ENCODE measurements around the gene CSTF3. TPM values are rescaled to one million over a fixed set of nuclear protein-coding genes. Genes with fewer than 3 reads are reported as not detected.
A peak's percentile ranks its signal among the peaks of the same experiment; 100 is the strongest.
"Not testable (repeated sequence)": the region's sequence is repeated elsewhere in the genome, so short reads cannot be mapped to it uniquely, and the experiment has no call there.

CSTF3 gene
- total RNA-seq, 2 donors from 2014 or later, result 8.9 to 20.5 TPM

GRCh38 chr11:33052231-33052630 lies 109.0 kb downstream of the CSTF3 start:
- no peaks in the 10 kb centered on the region for H3K27me3 ChIP-seq
- H3K4me1 ChIP-seq, result peaks cover 5% of the 10 kb centered on the region
- no peak overlapping the region for H3K4me3 ChIP-seq
- H3K36me3 ChIP-seq (replicated peaks in 1 of 2; ENCODE audit: insufficient read depth in 1 of 2, low read depth in 2 of 2), result no peaks in the 10 kb centered on the region
- DNase-seq (no peak), ATAC-seq (no peak)
- no peak for TF ChIP-seq POLR2A (IDR thresholded peaks at IDR 0.05)
- TF ChIP-seq CTCF (IDR thresholded peaks at IDR 0.05), result no peak
- 70 to 77% methylated on average over 2 of the region's 2 CpGs for WGBS, 2 donors
- peak overlapping the region in 1 of 4 donors; percentile 64 for H3K27ac ChIP-seq
- intact Hi-C loops (cut with DNase I), result no loop called here
- no peaks in the 10 kb centered on the region for H3K9me3 ChIP-seq

DNA sequence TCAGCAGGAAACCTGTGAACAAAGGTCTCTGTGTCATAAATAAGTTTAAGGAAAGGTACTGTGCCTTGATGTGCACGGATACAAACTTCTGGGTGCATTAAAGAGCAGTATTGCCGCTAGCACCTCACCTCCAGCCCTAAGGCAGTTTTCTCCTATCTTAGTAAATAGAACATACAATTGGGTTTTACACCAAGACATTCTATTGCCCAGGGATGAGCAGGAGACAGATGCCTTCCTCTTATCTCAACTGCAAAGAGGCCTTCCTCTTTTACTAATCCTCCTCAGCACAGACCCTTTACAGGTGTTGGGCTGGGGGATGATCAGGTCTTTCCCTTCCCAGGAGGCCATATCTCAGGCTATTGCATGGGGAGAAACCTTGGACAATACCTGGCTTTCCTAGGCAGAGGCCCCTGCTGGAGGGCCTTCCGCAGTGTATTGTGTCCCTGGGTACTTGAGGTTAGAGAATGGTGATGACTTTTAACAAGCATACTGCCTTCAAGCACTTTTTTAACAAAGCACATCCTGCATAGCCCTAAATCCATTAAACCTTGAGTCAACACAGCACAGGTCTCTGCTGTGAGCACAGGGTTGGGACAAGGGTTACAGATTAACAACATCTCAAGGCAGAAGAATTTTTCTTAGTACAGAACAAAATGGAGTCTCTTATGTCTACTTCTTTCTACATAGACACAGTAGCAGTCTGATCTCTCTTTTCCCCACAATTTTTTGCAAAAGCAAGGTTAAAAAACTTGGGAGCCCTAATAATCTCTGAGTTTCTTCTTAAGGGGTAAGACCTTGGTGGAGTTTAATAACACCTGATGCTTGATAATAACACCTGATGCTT lies 111.5 kb downstream of the CSTF3 start:
- intact Hi-C loops (cut with DNase I); DNase-seq; H3K4me3 ChIP-seq; ATAC-seq; H3K27me3 ChIP-seq; H3K36me3 ChIP-seq (replicated peaks in 1 of 2; ENCODE audit: insufficient read depth in 1 of 2, low read depth in 2 of 2); H3K9me3 ChIP-seq: not testable (repeated sequence)
- Histone ChIP-seq H3K4me1 (peaks cover 12% of the 10 kb centered on the region), H3K27ac (peak overlapping the region in 1 of 4 donors; percentile 15)
- 92% methylated on average over 3 of the region's 3 CpGs for WGBS, 2 donors

DNA sequence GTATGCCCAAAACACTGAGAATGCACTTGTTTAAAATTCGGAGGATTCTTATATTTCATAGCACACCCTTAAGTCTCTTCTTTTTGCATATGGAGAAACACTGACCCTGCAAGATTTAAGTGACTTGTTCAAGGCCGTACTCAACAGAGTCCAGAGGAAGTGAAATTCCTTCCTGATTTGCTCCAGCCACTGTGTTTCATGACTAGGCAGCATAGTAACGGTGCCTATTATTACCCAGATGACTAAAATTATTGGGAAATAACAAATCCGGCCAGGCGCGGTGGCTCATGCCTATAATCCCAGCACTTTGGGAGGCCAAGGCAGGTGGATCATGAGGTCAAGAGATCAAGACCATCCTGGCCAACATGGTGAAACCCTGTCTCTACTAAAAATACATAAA lies 112.6 kb downstream of the CSTF3 start:
- intact Hi-C loops (cut with DNase I); H3K9me3 ChIP-seq; ATAC-seq; H3K27me3 ChIP-seq; H3K36me3 ChIP-seq (replicated peaks in 1 of 2; ENCODE audit: insufficient read depth in 1 of 2, low read depth in 2 of 2); H3K4me3 ChIP-seq; H3K27ac ChIP-seq: not testable (repeated sequence)
- peak in 1 of 4 donors; percentile 45 for DNase-seq
- 63 to 70% methylated on average over 6 of the region's 6 CpGs for WGBS, 2 donors
- H3K4me1 ChIP-seq, result peaks cover 12% of the 10 kb centered on the region

GRCh38 chr11:33045551-33046255 lies 115.6 kb downstream of the CSTF3 start:
- no peak overlapping the region for H3K4me3 ChIP-seq
- intact Hi-C loops (cut with DNase I), result no loop called here
- H3K4me1 ChIP-seq, result peaks cover 19% of the 10 kb centered on the region
- H3K9me3 ChIP-seq, result no peaks in the 10 kb centered on the region
- no peak for TF ChIP-seq POLR2A (IDR thresholded peaks at IDR 0.05)
- TF ChIP-seq CTCF (IDR thresholded peaks at IDR 0.05), result no peak
- WGBS, 2 donors, result 84 to 89% methylated on average over 8 of the region's 8 CpGs
- no peak for ATAC-seq
- no peaks in the 10 kb centered on the region for H3K36me3 ChIP-seq (replicated peaks in 1 of 2; ENCODE audit: insufficient read depth in 1 of 2, low read depth in 2 of 2)
- no peaks in the 10 kb centered on the region for H3K27me3 ChIP-seq
- H3K27ac ChIP-seq, result peak overlapping the region in 1 of 4 donors; percentile 20
- DNase-seq, result no peak

DNA sequence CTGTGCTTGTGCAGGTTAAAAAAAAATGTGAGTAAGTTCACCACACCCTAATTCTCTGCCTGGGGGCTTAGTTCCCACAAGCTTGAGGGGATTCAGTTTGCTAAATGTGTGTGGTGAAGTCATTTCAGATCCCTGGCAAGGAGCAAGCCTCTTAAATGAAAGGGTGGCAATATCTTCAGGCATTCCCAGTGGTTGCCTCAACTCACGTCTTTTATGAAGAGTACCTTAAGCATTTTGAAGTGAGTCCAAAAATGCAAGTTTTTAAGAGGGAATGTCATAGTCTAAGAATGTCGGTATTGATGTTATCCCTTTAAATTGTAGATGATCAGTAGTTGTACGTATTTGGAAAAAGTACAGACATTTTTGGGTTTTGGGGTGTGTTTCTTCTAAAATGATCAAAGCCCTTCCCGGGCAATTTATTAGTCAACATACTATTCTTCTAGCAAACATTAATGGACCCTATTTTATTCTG lies 117.0 kb downstream of the CSTF3 start:
- ATAC-seq (no peak), DNase-seq (no peak)
- Histone ChIP-seq H3K27me3 (no peaks in the 10 kb centered on the region), H3K36me3 (replicated peaks in 1 of 2; ENCODE audit: insufficient read depth in 1 of 2, low read depth in 2 of 2) (no peaks in the 10 kb centered on the region), H3K4me1 (peaks cover 19% of the 10 kb centered on the region), H3K27ac (peak overlapping the region in 1 of 4 donors; percentile 28), H3K4me3 (no peak overlapping the region), H3K9me3 (no peaks in the 10 kb centered on the region)
- 69 to 71% methylated on average over 4 of the region's 4 CpGs for WGBS, 2 donors
- TF ChIP-seq POLR2A (IDR thresholded peaks at IDR 0.05) (no peak), CTCF (IDR thresholded peaks at IDR 0.05) (no peak)
- intact Hi-C loops (cut with DNase I), result no loop called here

All from body of pancreas (tissue), 4 donors.